DLD1 (cell line): ENCODE results near the gene GORASP2.

Source experiments
- in situ Hi-C: cut with HindIII; loops from 2 replicates; pipeline ENCODE4 v1.10.0; 2017; ENCODE audit warnings: low sequenced_read_pairs

GORASP2 gene

GRCh38 chr2:170922634-170923494 lies 6.2 kb upstream of the GORASP2 start:
- in situ Hi-C loops: no loop called here

- in situ Hi-C loops: no loop called here
Observed at GRCh38 chr2:170923799-170924198, 5.3 kb upstream of the GORASP2 start.

DNA sequence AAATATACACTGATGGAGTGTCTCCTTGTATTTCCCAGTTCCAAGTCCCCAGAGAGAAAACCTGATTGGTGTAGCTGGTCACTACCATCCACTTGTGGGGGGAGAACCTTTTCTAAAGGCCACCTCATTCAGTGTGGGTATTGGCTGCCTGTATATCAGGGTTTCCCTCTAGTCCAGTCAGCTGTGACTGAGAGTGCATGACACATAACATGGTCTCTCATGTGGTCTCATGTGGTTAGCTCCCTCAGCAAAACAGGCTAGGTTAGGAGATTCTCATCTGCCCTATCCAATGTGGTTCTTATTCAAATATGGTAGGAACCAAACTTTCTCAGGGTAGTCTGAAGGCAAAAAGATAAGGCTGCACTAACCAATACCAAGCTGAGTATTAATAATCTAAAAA lies 4.1 kb upstream of the GORASP2 start:
- in situ Hi-C loops: no loop called here

DNA sequence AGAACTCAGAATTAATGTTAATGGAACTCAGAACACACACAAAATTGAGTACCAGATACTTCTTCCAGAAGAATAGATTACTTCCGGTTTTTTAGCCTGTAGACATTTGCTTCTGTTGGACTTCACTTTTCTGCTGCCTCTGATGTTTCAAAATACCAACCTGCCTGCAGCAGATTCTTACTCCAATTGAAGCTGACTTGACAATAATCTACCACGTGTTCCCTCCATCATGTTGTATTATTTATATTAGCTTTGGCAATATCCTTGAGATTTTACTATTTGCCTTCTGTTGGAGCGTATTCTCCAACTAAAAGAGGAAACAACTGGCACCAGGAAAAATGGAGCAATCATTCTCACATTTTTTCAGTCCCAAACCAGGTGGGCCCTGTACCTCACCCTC lies 3.1 kb upstream of the GORASP2 start:
- in situ Hi-C loops: no loop called here

GRCh38 chr2:170926743-170927297 lies 2.2 kb upstream of the GORASP2 start:
- in situ Hi-C loops: no loop called here

DNA sequence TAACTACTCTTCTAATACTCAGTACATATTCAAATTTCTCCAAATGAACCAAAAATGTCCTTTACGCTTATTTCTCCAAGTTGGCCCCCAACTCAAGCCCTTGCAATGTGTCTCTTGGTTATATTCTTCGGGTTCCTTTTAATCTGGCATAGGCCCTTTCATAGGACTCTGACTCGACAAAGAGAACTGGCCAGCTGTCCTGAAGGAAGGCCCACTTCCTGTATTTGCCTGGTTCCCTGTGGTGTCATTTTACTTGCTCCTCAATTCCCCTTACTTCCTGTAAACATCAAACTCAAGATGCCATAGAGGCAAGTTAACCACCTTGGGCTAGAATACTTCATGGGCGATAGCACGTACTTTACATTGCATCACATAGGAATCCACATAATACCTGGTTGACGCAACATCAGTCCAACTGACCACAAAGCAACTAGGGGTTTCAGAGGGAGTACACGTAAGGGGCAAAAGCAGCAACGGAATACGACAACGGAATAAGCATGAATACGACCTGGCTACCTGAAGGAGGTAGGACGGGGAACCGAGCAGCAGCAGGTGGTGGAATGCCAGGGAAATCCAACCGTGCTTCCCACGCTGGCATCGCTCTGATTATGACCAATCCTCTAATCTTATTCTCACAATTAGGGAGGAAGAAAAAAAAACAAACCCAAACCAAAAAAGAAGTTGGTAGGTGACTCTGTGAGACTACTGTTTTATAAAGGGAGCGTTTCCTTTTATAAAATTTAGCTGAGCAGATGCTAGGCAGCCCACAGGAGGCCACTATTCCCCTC lies 823 bp upstream of the GORASP2 start:
- in situ Hi-C loops: no loop called here

GRCh38 chr2:170929686-170930050 lies 615 bp downstream of the GORASP2 start:
- in situ Hi-C loops: no loop called here

DNA sequence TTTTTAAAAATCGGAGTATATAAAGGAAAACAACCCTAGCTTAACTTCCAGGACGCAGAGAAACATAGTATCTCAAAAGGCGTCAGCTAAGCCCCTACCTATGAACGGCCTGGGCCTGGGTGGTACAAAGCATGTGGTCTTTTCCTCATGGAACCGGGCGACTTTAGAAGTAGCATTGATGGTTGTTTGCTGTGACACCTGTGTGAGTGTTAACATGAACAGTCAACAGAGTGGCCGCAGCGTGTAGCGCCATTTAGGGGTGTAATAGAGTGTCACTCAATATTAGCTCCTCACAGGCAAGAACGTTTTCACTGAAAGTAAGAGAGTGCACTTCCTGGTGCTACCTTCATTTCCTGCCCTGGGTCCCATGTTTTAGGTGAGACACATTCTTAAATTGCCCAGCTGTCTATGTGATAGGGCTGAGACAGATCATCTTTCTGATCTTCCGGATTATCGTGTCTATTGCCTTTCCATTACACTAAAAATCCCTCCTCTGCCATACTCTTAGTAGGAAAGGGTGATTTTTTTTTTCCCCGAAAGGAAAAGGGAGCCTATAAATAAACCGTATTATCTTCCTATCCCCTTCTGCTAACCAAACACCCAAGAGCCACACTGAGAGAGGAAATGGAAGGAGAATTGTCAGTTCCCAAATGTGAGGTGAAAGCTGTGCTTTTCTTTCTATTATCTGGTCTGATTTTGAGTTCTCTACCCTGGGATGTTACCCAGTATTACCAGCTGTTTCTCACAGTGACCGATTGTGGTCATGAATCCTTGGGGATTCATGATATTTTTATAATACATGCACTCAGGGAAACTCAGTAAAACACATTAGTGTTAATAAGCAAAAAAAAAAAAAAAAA lies 1.3 kb downstream of the GORASP2 start:
- in situ Hi-C loops: no loop called here

GRCh38 chr2:170930991-170931266 lies 1.9 kb downstream of the GORASP2 start:
- in situ Hi-C loops: no loop called here

DNA sequence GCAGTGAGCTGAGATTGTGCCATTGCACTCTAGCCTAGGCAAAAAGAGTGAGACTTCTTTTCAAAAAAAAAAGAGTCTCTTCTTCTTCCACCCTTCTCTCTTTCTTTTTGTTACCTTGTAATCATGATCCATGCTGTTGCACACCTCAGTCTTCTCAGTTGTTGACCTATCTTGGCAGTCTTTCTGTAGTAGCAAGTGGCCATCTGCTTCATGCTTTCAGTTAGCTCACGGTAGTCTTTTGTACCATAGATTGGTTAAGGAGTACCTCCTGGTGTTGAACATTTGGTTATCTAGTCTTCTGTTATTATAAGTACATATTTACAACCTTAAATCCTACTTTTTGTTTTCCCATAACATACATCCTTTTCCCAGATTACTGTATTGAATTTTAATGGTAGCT lies 3.1 kb downstream of the GORASP2 start:
- in situ Hi-C loops: no loop called here

- in situ Hi-C loops: no loop called here
Observed at GRCh38 chr2:170932948-170933347, 3.9 kb downstream of the GORASP2 start.

- in situ Hi-C loops: no loop called here
Observed at GRCh38 chr2:170937709-170938379, 8.8 kb downstream of the GORASP2 start.

DNA sequence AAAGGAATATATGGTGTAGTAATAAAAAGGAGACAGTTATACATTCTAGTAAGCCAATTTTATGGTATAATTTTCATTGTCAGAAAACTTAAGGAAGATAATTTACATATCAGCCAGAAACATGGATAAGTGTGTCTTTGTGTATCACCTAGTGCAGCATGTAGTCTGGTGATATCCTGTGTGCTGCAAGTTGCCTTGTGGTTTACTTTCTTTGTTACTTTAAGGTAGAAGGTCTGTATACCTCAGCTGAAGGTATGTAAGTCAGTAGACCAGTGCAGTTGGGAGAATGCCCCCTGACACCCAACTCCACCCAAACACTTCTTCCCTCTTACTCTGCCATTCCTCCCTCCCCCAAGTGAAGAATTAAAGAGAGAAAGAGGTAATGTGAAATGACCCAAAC lies 11.0 kb downstream of the GORASP2 start:
- in situ Hi-C loops: no loop called here

DNA sequence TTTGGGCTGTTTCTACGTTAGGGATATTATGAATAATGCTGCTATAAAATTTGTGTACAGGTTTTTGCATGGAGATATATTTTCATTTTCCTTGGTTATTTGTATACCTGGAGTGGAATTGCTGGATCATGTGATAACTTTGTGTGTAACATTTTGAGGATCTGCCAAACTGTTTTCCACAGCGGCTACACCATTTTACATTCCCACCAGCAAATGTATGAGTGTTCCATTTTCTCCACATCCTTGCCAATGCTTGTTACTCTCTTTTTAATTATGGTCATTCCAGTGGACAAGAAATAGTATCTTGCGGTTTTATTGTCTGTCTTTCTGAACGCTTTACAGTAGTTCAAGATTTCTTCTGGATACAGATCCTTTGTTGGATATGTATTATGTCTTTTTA lies 13.6 kb downstream of the GORASP2 start:
- in situ Hi-C loops: no loop called here

DNA sequence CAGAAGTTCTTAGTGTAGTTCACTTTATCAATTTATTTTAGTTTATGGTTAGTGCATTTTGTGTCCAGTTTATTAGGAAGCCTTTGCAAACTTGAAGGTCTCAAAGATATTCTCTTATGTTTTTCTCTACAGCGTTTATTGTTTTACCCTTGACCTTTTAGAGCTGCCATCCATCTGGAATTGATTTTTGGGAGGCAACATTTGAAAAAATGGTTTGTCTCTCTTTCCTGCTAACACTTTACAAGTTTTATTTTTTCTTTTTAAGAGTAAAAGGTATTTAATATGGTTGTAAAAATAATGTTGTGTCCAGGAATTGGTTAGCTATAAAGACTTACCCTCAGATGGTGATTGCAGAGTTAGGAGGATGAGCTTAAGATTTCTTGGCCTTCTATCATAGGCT lies 14.0 kb downstream of the GORASP2 start:
- in situ Hi-C loops: no loop called here

GRCh38 chr2:170943596-170943995 lies 14.5 kb downstream of the GORASP2 start:
- in situ Hi-C loops: no loop called here

DNA sequence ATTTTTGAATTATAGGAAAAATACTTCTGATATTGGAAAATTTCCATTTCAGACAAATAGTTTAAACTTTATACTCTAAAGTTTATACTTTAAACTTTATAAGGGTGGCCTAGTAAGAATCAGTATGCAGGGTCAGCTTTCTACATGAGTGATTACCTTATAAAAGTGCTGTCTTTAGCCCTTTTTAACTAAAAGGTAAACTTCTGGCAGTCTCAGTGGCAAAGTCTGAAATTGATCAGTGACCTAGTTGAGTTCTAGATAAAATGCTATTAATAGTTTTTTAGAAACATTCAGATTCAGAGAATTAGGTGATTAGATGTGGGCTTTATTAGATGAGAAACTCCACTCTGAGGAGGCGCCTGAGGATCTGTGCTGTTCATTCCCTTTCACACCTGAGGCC lies 15.5 kb downstream of the GORASP2 start:
- in situ Hi-C loops: no loop called here

GRCh38 chr2:170949415-170949814 lies 20.4 kb downstream of the GORASP2 start:
- in situ Hi-C loops: no loop called here

GRCh38 chr2:170950221-170950761 lies 21.2 kb downstream of the GORASP2 start:
- in situ Hi-C loops: no loop called here

DNA sequence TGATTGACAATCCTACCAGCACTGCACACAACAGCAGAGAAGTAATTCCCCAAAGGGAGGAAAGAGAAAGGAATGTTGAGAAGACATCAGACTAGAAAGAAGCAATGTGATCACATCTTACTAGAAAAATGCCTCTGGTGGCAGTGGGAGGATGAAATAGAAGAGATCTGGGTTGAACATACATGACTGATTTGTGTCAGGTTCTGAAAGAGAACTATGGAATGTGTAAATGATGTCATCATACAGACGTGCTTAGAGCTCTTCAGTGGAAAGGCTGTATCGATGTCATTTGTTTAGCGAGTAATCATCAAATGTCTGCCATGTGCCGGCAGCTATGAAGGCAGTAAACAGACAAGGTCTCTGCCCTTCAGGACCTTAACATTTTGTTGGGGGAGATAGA lies 24.9 kb downstream of the GORASP2 start:
- in situ Hi-C loops: no loop called here
